Measurements from ENCODE around the gene ATG16L1. TPM values are rescaled to one million over a fixed set of nuclear protein-coding genes. Genes with fewer than 3 reads are reported as not detected.

Gene ATG16L1
- total RNA-seq, 1 donor from 2014 or later: 20.9 TPM

- no peaks in the 10 kb centered on the region for H3K27me3 Mint-ChIP-seq (ENCODE audit: unreplicated experiment)
- no peaks in the 10 kb centered on the region for H3K4me1 Mint-ChIP-seq (ENCODE audit: unreplicated experiment)
- H3K9me3 Mint-ChIP-seq (ENCODE audit: unreplicated experiment): no peaks in the 10 kb centered on the region
- peak overlapping the region; percentile 16 for H3K27ac Mint-ChIP-seq (ENCODE audit: unreplicated experiment)
- TF ChIP-seq CTCF (IDR thresholded peaks at IDR 0.05): no peak
- no peak overlapping the region for H3K4me3 Mint-ChIP-seq (ENCODE audit: unreplicated experiment)
- DNase-seq (ENCODE audit: extremely low spot score, unreplicated experiment): no peak
- H3K36me3 Mint-ChIP-seq (ENCODE audit: unreplicated experiment): peaks cover 77% of the 10 kb centered on the region
Observed at GRCh38 chr2:233261819-233262555, 10.5 kb downstream of the ATG16L1 start.

GRCh38 chr2:233262562-233262961, 11.1 kb downstream of the ATG16L1 start:
- Mint-ChIP-seq H3K9me3 (ENCODE audit: unreplicated experiment) (no peaks in the 10 kb centered on the region), H3K4me1 (ENCODE audit: unreplicated experiment) (no peaks in the 10 kb centered on the region), H3K27ac (ENCODE audit: unreplicated experiment) (peak overlapping the region; percentile 16), H3K4me3 (ENCODE audit: unreplicated experiment) (no peak overlapping the region), H3K36me3 (ENCODE audit: unreplicated experiment) (peaks cover 75% of the 10 kb centered on the region), H3K27me3 (ENCODE audit: unreplicated experiment) (no peaks in the 10 kb centered on the region)
- TF ChIP-seq CTCF (IDR thresholded peaks at IDR 0.05): no peak
- no peak for DNase-seq (ENCODE audit: extremely low spot score, unreplicated experiment)

DNA sequence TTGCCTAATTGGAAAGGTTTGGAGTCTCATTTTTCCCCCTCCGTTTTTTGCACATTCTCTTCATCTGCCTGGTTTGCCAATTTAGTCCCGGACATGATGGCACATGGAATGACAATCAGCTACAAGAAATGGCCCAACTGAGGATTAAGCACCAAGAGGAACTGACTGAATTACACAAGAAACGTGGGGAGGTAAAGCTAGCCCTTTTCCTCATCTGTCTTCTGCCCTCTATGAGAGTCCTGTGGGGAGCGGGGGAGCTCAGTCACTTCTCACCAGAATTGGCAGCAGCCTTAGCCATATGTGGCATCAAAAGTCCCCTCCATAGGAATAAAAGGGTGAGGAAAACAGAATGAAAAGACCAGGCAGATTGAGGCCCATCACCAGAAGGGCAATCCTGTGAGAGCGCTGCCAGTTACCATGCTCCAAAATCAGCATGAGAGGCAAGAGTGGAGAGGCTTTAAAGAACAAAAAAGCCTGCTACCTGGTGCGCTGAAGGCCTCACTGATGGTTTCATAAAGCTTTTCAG, 11.6 kb downstream of the ATG16L1 start:
- Mint-ChIP-seq H3K4me1 (ENCODE audit: unreplicated experiment) (no peaks in the 10 kb centered on the region), H3K9me3 (ENCODE audit: unreplicated experiment) (no peaks in the 10 kb centered on the region), H3K36me3 (ENCODE audit: unreplicated experiment) (peaks cover 74% of the 10 kb centered on the region), H3K4me3 (ENCODE audit: unreplicated experiment) (no peak overlapping the region), H3K27me3 (ENCODE audit: unreplicated experiment) (no peaks in the 10 kb centered on the region), H3K27ac (ENCODE audit: unreplicated experiment) (no peak overlapping the region)
- no peak for TF ChIP-seq CTCF (IDR thresholded peaks at IDR 0.05)
- DNase-seq (ENCODE audit: extremely low spot score, unreplicated experiment): no peak

- H3K36me3 Mint-ChIP-seq (ENCODE audit: unreplicated experiment): peaks cover 72% of the 10 kb centered on the region
- no peak overlapping the region for H3K4me3 Mint-ChIP-seq (ENCODE audit: unreplicated experiment)
- no peaks in the 10 kb centered on the region for H3K27me3 Mint-ChIP-seq (ENCODE audit: unreplicated experiment)
- no peak overlapping the region for H3K27ac Mint-ChIP-seq (ENCODE audit: unreplicated experiment)
- DNase-seq (ENCODE audit: extremely low spot score, unreplicated experiment): no peak
- no peak for TF ChIP-seq CTCF (IDR thresholded peaks at IDR 0.05)
- no peaks in the 10 kb centered on the region for H3K4me1 Mint-ChIP-seq (ENCODE audit: unreplicated experiment)
- no peaks in the 10 kb centered on the region for H3K9me3 Mint-ChIP-seq (ENCODE audit: unreplicated experiment)
Observed at GRCh38 chr2:233264667-233265066, 13.2 kb downstream of the ATG16L1 start.

- TF ChIP-seq CTCF (IDR thresholded peaks at IDR 0.05): no peak
- DNase-seq (ENCODE audit: extremely low spot score, unreplicated experiment): no peak
- H3K36me3 Mint-ChIP-seq (ENCODE audit: unreplicated experiment): peaks cover 71% of the 10 kb centered on the region
- no peak overlapping the region for H3K4me3 Mint-ChIP-seq (ENCODE audit: unreplicated experiment)
- no peaks in the 10 kb centered on the region for H3K4me1 Mint-ChIP-seq (ENCODE audit: unreplicated experiment)
- H3K27me3 Mint-ChIP-seq (ENCODE audit: unreplicated experiment): no peaks in the 10 kb centered on the region
- no peak overlapping the region for H3K27ac Mint-ChIP-seq (ENCODE audit: unreplicated experiment)
- no peaks in the 10 kb centered on the region for H3K9me3 Mint-ChIP-seq (ENCODE audit: unreplicated experiment)
Observed at GRCh38 chr2:233265899-233266431, 14.5 kb downstream of the ATG16L1 start.
